T-helper 9 cell (primary cell): Measurements from ENCODE around the gene MZF1.

Source experiments
- DNase-seq: peaks from one replicate; pipeline ENCODE4 v3.0.0-alpha.2; 2020

Gene MZF1

DNA sequence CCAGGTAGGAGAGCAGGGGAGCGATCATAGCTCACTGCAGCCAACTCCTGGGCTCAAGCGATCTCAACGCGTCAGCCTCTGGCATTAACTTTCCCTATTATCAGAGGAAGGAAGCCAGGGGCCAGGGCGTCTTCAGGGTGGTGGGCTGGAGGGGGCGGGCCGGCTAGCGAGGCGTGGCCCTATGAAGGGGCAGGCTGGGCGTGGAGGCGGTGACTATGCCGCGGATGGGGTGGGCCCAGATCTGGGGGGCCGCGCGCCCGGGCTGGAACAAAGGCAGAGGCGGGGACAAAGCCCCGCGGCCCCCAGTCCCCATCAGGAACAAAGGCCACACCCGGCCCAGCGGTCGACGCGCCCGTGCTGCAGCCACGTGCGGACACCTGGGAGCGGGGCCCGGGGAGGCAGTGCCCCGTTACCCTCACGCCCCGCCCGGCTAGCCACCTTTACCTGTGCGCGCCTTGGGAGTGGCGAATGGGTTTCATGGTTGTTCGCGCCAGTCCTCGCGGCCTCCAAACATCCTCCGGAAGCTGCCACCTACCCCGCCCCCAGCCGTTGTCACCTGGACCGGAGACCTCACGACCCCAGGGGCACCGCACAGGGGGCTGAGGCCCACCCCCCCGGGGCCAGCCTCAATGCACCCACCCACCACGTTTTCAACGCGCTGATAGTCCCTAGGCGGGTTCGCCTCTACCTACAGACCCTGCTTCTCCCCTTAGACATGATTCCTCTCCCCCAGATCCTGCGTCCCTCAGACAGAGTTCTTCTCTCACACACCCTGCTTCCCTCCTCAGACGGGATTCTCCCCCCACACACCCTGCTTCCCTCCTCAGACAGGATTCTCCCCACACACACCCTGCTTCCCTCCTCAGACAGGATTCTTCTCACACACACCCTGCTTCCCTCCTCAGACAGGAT, 34.6 kb downstream of the MZF1 start:
- no peak for DNase-seq

DNA sequence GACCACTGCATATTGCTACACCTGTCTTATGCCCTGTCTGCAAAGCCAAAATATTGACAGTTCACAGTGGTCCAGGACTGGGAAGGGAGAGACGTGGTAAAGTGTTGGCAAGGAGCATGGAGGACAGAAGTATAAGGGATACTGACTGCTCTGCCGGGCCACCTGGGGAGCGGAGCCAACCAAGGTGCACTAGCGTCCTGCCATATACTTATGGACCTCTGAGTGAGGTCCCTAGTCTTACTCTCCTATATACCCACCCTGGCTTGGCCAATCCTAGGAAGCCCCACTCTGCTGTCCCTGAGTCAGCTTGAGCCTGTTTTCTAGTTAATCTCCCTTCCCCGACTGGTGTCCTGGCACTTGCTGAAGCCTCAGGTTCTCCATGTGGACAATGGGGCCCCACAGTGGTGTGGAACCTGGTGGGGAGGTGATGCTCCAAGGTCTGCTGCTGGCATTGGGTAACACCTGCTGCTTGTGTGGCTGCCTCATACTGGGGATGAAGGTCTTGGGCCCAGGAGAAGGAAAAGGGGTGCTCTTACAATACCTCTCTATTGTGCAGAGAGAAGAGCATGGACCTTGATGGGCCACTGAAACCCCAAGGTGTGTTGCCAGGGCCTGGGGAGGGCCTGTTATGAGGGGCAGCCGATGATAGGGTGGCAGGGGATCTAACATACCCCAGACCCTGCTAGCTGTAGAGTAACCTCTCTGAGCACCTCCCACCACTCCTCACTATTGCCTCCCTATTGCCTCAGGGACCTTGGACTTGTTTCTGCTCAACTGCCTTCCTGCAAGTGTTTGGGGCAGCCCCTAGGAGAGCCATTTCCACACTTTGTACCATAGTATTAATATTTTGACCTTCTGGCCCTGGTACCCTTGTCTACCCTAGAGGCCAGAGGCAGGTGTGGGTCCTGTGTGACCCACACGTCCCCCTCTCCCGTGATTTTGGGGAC, 36.0 kb downstream of the MZF1 start:
- DNase-seq = no peak

DNA sequence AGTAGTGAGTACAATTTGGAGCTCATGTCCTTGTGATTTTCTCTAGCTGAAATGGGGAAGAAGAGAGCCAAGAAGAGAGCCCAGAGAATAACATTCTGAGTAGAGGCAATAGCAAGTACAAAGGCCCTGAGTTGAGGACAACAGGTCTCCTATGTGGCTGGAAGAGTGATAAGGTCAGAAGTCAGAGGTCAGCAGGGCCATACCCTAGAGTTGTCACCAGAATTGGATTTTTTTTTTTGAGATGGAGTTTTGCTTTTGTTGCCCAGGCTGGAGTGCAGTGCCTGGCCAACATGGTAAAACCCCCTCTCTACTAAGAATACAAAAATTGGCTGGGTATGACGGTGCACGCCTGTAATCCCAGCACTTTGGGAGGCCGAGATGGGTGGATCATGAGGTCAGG, 37.3 kb downstream of the MZF1 start:
- DNase-seq = no peak

DNA sequence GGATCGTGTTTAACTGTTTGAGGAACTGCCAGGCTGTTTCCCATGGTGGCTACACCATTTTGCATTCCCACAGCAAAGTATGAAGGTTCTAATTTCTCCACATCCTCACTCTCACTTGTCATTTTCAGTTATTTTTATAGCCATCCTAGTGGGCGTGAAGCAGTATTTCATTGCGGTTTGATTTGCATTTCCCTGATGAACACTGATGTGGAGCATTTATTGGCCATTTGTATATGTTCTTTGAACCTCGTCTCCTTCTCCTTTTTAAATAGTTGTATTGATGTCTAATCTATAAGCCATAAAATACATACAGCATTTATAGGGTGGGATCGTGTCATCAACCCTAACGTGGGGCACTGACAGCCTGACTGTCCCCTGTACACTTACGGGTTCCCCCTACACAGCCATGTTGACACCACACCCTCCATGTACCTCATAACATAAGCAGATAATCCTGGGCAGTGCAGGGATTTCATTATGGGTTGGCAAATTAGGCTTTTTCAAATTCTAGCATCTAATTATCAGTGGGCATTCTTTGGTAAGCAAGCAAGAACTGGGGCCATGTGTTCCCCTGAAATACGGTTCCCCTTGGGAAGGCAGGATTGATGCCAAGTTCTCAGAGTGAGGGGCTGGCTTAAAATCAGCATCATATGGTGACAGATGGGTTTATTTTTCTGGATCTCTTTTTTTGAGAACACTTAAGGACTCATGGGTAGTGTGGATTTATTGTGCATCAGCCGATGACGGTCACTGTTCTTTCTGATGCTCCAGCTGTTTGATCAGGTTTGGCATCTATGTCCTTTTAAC, 41.9 kb downstream of the MZF1 start:
- no peak for DNase-seq

DNA sequence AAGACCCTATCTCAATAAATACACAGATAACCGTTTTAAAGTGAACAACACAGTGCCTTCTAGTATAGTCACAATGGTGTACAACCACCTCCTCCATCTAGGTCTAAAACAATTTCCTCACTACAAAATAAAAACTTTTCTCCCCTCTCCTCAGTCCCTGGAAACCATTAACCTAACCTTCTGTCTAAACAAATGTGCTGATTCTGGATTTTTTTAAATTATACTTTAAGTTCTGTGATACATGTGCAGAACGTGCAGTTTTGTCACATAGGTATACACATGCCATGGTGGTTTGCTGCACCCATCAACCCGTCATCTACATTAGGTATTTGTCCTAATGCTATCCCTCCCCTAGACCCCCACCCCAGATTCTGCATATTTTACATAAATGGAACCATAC, 43.7 kb downstream of the MZF1 start:
- no peak for DNase-seq

DNA sequence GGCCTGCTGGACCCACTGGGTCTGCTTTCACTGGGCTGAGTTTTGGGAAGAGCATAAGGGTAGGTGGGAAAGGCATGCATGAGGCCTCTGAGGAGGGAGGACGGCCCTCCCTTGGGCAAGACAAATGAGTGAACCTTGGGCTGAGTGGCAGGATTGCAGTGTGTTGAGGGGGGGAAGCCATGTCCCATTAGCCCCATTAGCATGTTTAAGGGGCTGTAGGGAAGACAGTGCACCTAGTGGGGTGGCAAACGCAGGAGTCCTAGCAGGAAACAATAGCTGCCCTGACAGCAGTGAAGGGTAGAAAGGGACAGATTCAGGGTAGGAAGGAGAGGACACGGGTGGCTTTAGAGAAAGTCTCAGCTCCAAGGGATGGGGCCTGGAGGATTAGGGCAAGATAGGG, 50.4 kb downstream of the MZF1 start:
- no peak for DNase-seq

DNA sequence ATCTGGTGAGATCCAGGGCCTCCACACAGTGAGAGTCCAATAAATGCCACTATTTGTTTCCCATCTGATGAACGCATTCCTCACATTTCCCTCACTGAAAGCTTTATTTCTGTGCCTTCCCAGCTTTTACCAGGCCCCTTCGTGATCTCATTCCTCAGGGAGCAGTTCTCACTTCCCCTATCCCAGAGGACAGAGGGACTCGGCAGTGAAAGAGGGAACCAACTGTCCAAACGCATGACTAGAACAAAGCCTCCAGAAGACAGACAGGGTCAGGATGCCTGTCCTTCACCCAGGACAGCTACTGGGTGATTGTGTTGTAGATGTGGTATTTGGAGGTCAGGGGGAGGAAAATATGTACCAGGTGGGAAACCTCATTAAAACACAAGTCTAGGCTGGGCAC, 51.5 kb downstream of the MZF1 start:
- DNase-seq = no peak

DNA sequence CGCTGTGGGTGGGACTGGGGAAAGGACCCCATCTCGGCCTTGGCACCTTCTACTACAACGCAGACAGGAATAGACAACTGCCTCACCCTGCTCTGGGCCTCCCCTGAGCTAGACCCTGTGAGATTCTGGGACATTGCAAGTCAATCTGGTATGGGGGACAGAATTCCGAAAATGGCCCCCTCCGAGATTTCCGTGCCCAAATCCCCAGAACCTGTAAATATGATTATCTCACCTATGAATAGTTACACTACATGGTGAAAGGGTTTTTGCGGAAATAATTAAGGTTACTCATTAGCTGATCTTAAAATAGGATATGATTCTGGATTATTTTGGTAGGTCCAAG, 52.9 kb downstream of the MZF1 start:
- DNase-seq = no peak

DNA sequence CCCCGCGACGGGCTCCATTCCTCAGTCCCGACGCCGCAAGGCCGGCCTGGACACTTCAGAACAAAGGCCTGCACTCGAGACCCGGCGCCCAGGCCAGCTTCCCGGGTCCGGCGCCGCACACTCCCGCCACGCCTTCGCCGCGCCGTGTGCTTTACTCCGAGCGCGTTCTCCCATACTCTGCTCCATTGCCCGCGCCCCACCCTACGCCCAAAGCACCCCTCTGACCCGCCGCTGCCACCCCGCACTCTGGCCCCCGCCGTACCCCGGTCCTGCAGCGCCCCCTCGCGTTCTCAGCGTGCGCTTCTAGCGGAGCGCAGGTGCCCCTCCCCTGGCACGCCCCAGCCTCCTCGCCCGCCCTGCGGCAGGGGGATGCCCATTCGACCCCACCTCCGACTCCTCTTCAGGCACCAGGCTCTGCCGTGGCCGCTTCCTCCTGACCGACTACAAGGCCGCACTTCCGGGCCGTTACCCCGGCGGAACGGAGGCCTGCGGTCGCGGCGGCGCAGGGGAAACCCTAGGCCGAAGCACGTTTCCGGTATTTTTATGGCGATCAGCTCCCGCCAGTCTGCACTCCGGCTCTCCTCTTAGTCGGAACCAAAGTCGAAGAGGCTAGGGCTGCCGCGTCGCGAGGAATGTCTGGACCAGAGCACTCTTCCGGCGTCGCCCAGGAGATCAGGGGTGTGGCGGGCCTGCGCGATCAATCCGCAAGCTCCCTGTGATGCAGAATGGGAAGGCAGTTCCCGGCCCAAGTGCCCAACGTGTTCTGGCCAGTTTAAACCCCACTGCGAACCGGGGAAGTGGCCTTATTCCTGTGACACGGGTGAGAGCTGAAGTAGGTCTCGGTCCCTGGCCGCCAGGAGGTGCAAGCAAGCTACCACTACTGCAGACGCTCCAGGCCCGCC, 53.5 kb downstream of the MZF1 start, which contains the start of gene ZBTB45:
Gene ZBTB45 (minus strand): TSS at position 456 of the 902 bp plus-strand sequence. CDS start 2,137 bp downstream, outside the sequence.
- DNase-seq = peak; percentile 91

DNA sequence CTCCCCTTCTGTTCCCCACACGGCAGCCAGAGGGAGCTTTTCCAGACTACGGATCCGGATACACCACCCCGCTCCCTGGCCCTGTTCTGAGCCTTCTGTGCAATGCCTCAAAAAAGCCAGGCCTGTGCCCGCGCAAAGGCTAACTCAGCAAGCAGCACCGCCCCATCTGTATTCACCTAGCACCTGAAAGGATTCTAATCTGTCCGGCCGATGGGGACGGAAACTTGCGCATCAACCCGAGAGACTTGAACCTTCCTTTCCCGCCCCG, 54.1 kb downstream of the MZF1 start:
- peak; percentile 39 for DNase-seq

DNA sequence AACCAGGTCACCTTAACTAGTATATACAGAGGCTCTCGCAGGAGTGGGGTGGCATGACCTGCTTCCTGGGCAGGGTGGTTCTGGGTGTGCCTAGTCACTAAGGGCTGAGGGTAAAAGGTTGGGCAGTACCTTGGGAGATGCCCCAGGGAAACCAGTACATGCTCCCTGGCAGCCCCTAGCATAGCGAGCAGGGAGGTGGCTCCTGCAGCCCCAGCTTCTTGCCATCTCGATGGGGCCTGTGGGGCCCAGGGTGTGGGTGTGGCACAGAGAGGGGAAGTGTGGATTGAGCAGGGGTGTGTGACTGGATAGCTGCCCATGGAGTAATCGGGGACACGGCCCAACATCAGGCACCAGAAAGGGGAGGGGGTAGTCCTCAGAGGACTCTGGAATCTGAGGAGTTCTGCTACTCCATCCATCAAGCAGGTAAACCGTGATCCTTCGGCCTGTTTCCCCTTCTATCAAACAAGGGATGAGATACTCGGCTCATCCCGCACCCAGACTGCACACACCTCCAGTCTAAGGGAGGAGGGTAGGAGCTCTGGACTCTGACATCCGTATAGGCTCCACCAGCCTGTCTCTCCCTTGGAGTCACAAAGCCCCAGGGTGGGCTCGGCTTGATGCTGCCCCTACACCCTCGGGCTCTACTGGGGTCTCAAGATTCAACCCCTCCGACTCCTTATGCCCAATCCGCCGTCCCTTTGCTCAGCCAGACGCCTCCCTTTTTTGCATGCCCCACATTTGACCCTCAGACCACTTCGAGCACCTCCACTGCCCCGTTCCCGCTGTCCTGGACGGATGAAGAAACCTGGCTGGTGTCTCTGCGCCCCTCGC, 54.7 kb downstream of the MZF1 start:
- no peak for DNase-seq

DNA sequence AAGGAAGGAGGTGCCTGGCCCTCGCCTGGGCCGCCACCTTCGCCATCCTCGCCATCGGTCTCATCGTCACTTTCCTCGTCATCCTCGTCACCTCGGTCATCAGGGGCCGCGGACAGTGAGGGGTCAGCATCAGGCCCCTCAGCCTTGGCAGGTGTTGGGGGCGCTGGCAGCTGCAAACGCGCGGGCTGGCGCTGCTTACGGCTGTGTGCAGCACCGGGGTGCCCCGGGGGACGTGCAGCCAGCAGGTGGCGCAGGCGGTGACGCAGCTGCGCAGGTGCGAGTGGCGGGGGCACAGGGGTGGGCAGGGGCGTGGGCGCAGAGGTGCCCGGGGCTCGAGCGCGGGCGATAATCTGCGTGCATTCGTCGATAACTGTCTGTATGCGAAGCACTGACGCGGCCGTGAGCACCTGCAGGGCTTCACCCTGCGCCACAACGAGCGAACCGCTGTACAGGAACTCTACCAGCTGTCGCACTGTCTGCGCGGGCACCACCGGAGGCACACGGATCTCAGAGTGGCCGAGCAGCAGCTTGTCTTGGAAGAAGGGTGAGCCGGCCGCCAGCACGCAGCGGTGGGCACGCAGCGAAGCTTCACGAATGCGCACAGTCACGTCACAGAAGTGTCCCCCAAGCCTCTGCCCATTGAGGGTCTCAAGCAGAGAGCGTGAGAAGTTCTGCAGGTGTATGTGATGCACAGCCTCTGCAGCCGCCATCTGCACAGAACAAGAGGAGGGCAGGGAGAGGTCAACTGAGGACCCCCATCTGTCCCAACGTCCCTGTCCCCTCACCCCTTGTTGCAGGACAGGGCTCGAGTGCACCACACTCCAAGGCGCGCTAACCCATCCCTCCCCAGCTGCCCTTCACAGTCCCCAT, 55.9 kb downstream of the MZF1 start:
- no peak for DNase-seq

DNA sequence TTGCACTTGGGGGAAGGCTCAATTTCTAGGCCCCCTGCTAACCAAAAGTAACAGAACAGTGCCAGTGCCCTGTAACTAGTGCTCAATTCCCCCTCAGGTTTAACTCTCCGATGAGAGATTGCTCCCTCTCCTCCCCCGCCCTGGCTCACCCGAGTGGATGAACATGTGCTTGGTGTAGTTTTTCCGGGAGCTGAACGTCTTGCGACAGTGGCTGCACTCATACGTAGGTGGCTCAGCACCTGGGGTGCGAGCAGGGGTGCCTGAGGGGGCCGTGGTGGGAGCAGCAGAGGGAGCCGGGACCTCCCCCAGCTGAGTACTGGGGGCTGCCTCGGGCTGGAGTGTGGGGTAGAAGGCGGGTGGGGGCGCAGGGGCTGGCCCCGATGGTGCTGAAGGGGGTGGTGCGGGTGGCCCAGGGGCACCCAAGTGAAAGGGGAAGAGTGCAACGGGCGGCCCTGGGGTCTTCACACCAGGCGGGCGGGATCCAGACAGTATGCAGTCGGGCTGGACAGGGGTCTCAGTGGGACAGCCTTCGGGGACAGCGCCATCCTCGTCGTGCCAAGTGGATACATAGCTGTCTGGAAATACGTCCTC, 56.8 kb downstream of the MZF1 start:
- no peak for DNase-seq

DNA sequence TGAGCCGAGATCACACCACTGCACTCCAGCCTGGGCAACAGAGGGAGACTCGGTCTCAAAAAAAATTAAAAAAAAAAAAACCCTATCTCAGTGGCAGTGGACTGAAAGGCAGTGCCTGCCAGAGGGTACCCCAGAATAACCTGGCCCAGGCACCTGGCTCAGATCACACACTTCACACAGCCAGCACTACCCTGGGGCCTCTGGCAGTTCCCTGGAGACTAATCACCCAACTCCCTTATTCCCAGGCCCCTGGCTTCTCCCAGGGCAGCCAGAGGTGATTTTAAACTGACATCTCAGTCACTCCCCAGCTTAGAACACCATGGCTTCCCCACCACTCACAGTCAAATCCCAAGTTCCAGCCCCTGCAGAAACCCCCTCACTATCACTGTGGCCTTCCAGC, 57.9 kb downstream of the MZF1 start:
- no peak for DNase-seq

DNA sequence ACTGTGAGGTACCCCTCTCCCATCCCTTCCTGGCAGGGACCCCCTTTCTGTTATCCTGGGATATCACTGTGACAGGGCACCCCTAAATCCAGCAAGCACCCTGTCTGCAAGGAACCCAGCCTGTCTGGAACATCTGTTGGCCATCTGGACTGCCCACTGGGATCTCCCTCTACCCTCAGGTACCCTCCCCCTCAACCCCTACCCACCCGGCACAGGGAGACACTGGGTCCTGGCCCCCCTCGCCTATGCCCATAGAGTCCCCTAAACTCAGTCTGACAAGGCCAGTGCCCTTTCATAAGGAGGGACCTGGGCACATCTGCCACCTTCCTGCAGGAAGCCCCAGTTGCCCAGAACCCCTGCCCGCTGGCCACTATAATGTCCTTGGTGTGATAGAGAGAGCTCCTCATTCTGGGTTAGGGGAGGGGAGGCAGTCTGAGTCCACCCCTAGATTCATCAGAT, 58.5 kb downstream of the MZF1 start:
- DNase-seq = no peak

DNA sequence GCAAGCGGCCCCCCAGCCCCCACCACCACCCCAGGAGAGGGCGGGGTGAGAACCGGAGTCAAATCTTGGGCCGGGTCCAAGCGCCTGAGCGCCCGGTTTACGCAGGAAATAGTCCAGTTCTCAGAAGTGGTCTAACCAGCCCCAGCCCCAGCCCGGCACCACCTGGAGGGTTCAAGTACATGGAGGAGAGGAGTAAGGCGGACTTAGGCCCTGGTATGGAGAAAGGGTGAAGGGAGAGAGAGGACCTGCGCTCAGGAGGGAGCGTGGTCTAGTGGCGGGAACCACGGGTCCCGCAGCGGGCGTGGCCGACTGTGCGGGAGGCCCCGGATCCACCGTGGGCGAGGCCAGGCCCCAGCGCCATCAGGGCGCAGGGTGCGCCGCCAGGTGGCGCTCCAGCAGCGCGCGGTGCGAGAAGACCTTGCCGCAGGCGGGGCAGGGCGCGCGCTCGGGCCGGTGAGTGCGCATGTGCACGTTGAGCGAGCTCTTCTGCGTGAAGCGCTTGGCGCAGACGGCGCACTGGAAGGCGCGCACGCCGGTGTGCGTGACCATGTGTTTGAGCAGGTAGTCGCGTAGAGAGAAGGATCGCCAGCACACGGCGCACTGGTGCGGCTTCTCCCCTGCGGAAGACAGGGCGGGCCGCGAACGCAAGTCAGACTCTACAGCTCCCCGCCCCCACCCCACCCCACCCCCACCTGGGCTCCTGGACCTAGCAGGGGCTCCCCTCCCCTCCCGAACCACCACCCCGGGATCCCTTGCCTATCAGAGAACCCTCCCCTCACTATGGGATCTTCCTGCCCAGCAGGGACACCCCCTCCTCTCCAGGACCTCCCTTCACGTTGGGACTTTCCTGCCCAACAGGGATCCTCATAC, 59.2 kb downstream of the MZF1 start:
- DNase-seq = peak; percentile 93

DNA sequence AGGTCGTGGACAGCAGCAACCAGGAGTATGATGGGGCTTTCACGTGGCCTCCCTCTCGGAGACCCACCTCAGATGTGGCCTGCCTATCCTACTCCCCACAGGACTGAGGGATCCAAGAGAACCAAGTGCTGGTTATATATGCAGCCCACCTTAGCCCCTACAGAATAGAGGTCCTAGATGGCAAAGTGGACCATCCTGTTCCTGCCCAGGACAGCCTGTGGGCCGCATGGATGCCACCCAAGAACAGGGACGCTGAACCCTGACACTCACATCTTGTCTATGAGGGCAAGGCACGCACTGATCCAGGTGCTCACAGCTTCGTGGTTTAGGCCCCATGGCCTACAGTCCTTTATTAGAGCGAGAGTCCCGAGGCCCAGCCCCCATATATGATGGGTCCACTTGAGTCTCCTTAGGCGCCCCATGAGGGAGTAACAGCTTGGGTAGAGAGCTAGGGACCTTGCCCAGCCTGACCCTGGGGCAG, 59.9 kb downstream of the MZF1 start:
- no peak for DNase-seq
